Measurements from ENCODE around the gene SMLR1. TPM values are rescaled to one million over a fixed set of nuclear protein-coding genes. Genes with fewer than 3 reads are reported as not detected.
A peak's percentile ranks its signal among the peaks of the same experiment; 100 is the strongest.

The SMLR1 gene
- total RNA-seq, 2 donors from 2014 or later = not detected

- Mint-ChIP-seq H3K9me3 (no peaks in the 10 kb centered on the region), H3K27ac (no peak overlapping the region), H3K36me3 (no peaks in the 10 kb centered on the region)
- DNase-seq (ENCODE audit: low spot score in 2 of 2) (no peak), ATAC-seq (no peak)
These were observed 12.8 kb downstream of the SMLR1 start for GRCh38 chr6:130840050-130840449.

- no peak for DNase-seq (ENCODE audit: low spot score in 2 of 2)
- Mint-ChIP-seq H3K36me3 (no peaks in the 10 kb centered on the region), H3K27ac (no peak overlapping the region), H3K9me3 (no peaks in the 10 kb centered on the region)
- no peak for ATAC-seq
These were observed 14.0 kb downstream of the SMLR1 start for GRCh38 chr6:130841128-130841728.

- peak in 1 of 2 donors; percentile 50 for ATAC-seq
- H3K9me3 Mint-ChIP-seq = no peaks in the 10 kb centered on the region
- no peak overlapping the region for H3K27ac Mint-ChIP-seq
- no peaks in the 10 kb centered on the region for H3K36me3 Mint-ChIP-seq
- no peak for DNase-seq (ENCODE audit: low spot score in 2 of 2)
These were observed 16.5 kb downstream of the SMLR1 start for GRCh38 chr6:130843575-130844320.

GRCh38 chr6:130846501-130846900 is 19.3 kb downstream of the SMLR1 start:
- no peak overlapping the region for H3K27ac Mint-ChIP-seq
- ATAC-seq (no peak), DNase-seq (ENCODE audit: low spot score in 2 of 2) (no peak)
- H3K36me3 Mint-ChIP-seq = no peaks in the 10 kb centered on the region
- H3K9me3 Mint-ChIP-seq = no peaks in the 10 kb centered on the region

GRCh38 chr6:130847001-130847910 is 20.1 kb downstream of the SMLR1 start:
- no peak overlapping the region for H3K27ac Mint-ChIP-seq
- no peaks in the 10 kb centered on the region for H3K9me3 Mint-ChIP-seq

GRCh38 chr6:130848945-130849344 is 21.7 kb downstream of the SMLR1 start:
- peak; percentile 67 to 69 for ATAC-seq
- peak in 1 of 2 donors; percentile 12 for DNase-seq (ENCODE audit: low spot score in 2 of 2)
- H3K9me3 Mint-ChIP-seq = no peaks in the 10 kb centered on the region
- H3K27ac Mint-ChIP-seq = no peak overlapping the region
- H3K36me3 Mint-ChIP-seq = no peaks in the 10 kb centered on the region

More at GRCh38 chr6:130847001-130847910, 20.1 kb downstream of the SMLR1 start:
- ATAC-seq (no peak), DNase-seq (ENCODE audit: low spot score in 2 of 2) (no peak)
- no peaks in the 10 kb centered on the region for H3K36me3 Mint-ChIP-seq

- ATAC-seq (no peak), DNase-seq (ENCODE audit: low spot score in 2 of 2) (no peak)
- Mint-ChIP-seq H3K27ac (no peak overlapping the region), H3K9me3 (no peaks in the 10 kb centered on the region), H3K36me3 (no peaks in the 10 kb centered on the region)
These were observed 22.4 kb downstream of the SMLR1 start for GRCh38 chr6:130849594-130849993.

- no peak overlapping the region for H3K27ac Mint-ChIP-seq
- DNase-seq (ENCODE audit: low spot score in 2 of 2) = no peak
- ATAC-seq = peak in 1 of 2 donors; percentile 28
- H3K9me3 Mint-ChIP-seq = no peaks in the 10 kb centered on the region
- no peaks in the 10 kb centered on the region for H3K36me3 Mint-ChIP-seq
These were observed 23.8 kb downstream of the SMLR1 start for GRCh38 chr6:130851026-130851425.

- Mint-ChIP-seq H3K27ac (no peak overlapping the region), H3K9me3 (no peaks in the 10 kb centered on the region), H3K36me3 (no peaks in the 10 kb centered on the region)
- no peak for DNase-seq (ENCODE audit: low spot score in 2 of 2)
- ATAC-seq = no peak
These were observed 25.8 kb downstream of the SMLR1 start for GRCh38 chr6:130852844-130853554.

- H3K36me3 Mint-ChIP-seq = no peaks in the 10 kb centered on the region
- no peak overlapping the region for H3K27ac Mint-ChIP-seq
- H3K9me3 Mint-ChIP-seq = no peaks in the 10 kb centered on the region
- DNase-seq (ENCODE audit: low spot score in 2 of 2) = no peak
- ATAC-seq = no peak
These were observed 26.5 kb downstream of the SMLR1 start for GRCh38 chr6:130853555-130854183.

GRCh38 chr6:130858054-130858453 is 30.8 kb downstream of the SMLR1 start:
- DNase-seq (ENCODE audit: low spot score in 2 of 2) = no peak
- Mint-ChIP-seq H3K9me3 (no peaks in the 10 kb centered on the region), H3K36me3 (no peaks in the 10 kb centered on the region), H3K27ac (no peak overlapping the region)
- ATAC-seq = no peak

GRCh38 chr6:130858498-130859160 is 31.4 kb downstream of the SMLR1 start:
- Mint-ChIP-seq H3K36me3 (no peaks in the 10 kb centered on the region), H3K9me3 (no peaks in the 10 kb centered on the region), H3K27ac (no peak overlapping the region)
- no peak for DNase-seq (ENCODE audit: low spot score in 2 of 2)
- no peak for ATAC-seq

GRCh38 chr6:130859161-130859867 is 32.1 kb downstream of the SMLR1 start:
- ATAC-seq (no peak), DNase-seq (ENCODE audit: low spot score in 2 of 2) (no peak)
- Mint-ChIP-seq H3K36me3 (no peaks in the 10 kb centered on the region), H3K9me3 (no peaks in the 10 kb centered on the region), H3K27ac (peak overlapping the region in 1 of 2 donors; percentile 30)

GRCh38 chr6:130862370-130862769 is 35.2 kb downstream of the SMLR1 start:
- Mint-ChIP-seq H3K27ac (no peak overlapping the region), H3K36me3 (no peaks in the 10 kb centered on the region), H3K9me3 (no peaks in the 10 kb centered on the region)
- ATAC-seq (no peak), DNase-seq (ENCODE audit: low spot score in 2 of 2) (no peak)

Measured in activated naive CD4-positive, alpha-beta T cell treated with anti-CD3 and anti-CD28 coated beads, Interleukin-2, amount 50 U/mL, for 72 hours (primary cell).